Measurements from ENCODE around the gene DBX1.
A peak's percentile ranks its signal among the peaks of the same experiment; 100 is the strongest.
"Not testable (repeated sequence)": the region's sequence is repeated elsewhere in the genome, so short reads cannot be mapped to it uniquely, and the experiment has no call there.

DBX1 gene

GRCh38 chr11:20161230-20161918 lies 1.1 kb upstream of the DBX1 start:
- no peak for DNase-seq

- no peak for DNase-seq
Observed at GRCh38 chr11:20159466-20160381, 551 bp downstream of the DBX1 start.

- DNase-seq, result peak in 1 of 4 experiments; percentile 6
Observed at GRCh38 chr11:20158597-20159257, 1.5 kb downstream of the DBX1 start.

GRCh38 chr11:20157728-20158127 lies 2.5 kb downstream of the DBX1 start:
- no peak for DNase-seq

- DNase-seq, result peak in 1 of 4 experiments; percentile 56
Observed at GRCh38 chr11:20156876-20157613, 3.2 kb downstream of the DBX1 start.

GRCh38 chr11:20156280-20156875 lies 3.9 kb downstream of the DBX1 start:
- peak in 1 of 4 experiments; percentile 56 for DNase-seq

- no peak for DNase-seq
Observed at GRCh38 chr11:20155683-20156279, 4.5 kb downstream of the DBX1 start.

- DNase-seq, result no peak
Observed at GRCh38 chr11:20154381-20154780, 5.9 kb downstream of the DBX1 start.

GRCh38 chr11:20138707-20139106 lies 21.6 kb downstream of the DBX1 start:
- DNase-seq, result no peak

- no peak for DNase-seq
Observed at GRCh38 chr11:20137637-20138036, 22.6 kb downstream of the DBX1 start.

GRCh38 chr11:20134991-20135736 lies 25.1 kb downstream of the DBX1 start:
- DNase-seq, result no peak

- DNase-seq, result no peak
Observed at GRCh38 chr11:20132667-20133039, 27.6 kb downstream of the DBX1 start.

- peak in 2 of 4 experiments; percentile 4 to 22 for DNase-seq
Observed at GRCh38 chr11:20131788-20132666, 28.2 kb downstream of the DBX1 start.

- no peak for DNase-seq
Observed at GRCh38 chr11:20129665-20130064, 30.6 kb downstream of the DBX1 start.

- not testable (repeated sequence) for DNase-seq
Observed at GRCh38 chr11:20128528-20128825, 31.8 kb downstream of the DBX1 start.

- peak; percentile 22 to 70 (median 62) for DNase-seq
Observed at GRCh38 chr11:20127671-20128527, 32.4 kb downstream of the DBX1 start.

GRCh38 chr11:20126724-20127123 lies 33.6 kb downstream of the DBX1 start:
- no peak for DNase-seq

GRCh38 chr11:20125927-20126326 lies 34.3 kb downstream of the DBX1 start:
- no peak for DNase-seq

GRCh38 chr11:20122131-20122530 lies 38.1 kb downstream of the DBX1 start:
- no peak for DNase-seq

All from activated naive CD4-positive, alpha-beta T cell (primary cell).